ENCODE data around the gene PRPF39.
A peak's percentile ranks its signal among the peaks of the same experiment; 100 is the strongest.
"Not testable (repeated sequence)": the region's sequence is repeated elsewhere in the genome, so short reads cannot be mapped to it uniquely, and the experiment has no call there.

Gene PRPF39

GRCh38 chr14:45140661-45141187 lies 56.8 kb downstream of the PRPF39 start:
- DNase-seq: no peak

GRCh38 chr14:45142083-45142482 lies 58.2 kb downstream of the PRPF39 start:
- DNase-seq: not testable (repeated sequence)

- no peak for DNase-seq
Measured at GRCh38 chr14:45144658-45145057, 60.7 kb downstream of the PRPF39 start.

- no peak for DNase-seq
Measured at GRCh38 chr14:45145214-45145613, 61.3 kb downstream of the PRPF39 start.

- DNase-seq: no peak
Measured at GRCh38 chr14:45149602-45150001, 65.7 kb downstream of the PRPF39 start.

GRCh38 chr14:45150386-45150890 lies 66.5 kb downstream of the PRPF39 start:
- DNase-seq: no peak

- DNase-seq: peak; percentile 62
Measured at GRCh38 chr14:45156067-45156466, 72.2 kb downstream of the PRPF39 start.
